ENCODE measurements around the gene C15orf61. TPM values are rescaled to one million over a fixed set of nuclear protein-coding genes. Genes with fewer than 3 reads are reported as not detected.

C15orf61 gene
- total and polyA plus RNA-seq, 2 of the 13 experiments (the other 11 are each of a cell fraction or from before 2014, with no cell fraction given), result 2.1 to 6.6 TPM

GRCh38 chr15:67542420-67543347 lies 21.8 kb downstream of the C15orf61 start, which contains the start of gene MAP2K5 (continued):
- TF ChIP-seq DNMT3B (CRISPR knock-in tag; conservative IDR thresholded peaks at IDR 0.05) (no peak), ZNF639 (CRISPR knock-in tag; conservative IDR thresholded peaks at IDR 0.05) (peak; percentile 48; the same call in 1 of the 2 replicates), MTF2 (CRISPR knock-in tag; IDR thresholded peaks at IDR 0.05; ENCODE audit: borderline replicate concordance) (no peak), ARID5B (CRISPR knock-in tag; IDR thresholded peaks at IDR 0.05) (peak; percentile 35; the same call in 1 of the 2 replicates), YY1 (IDR thresholded peaks at IDR 0.05; ENCODE audit: insufficient read depth, insufficient replicate concordance, low read depth, low read length) (peak; percentile 99), U2AF2 (IDR thresholded peaks at IDR 0.05; ENCODE audit: low read depth, low read length) (no peak), SOX6 (IDR thresholded peaks at IDR 0.05) (no peak), SOX6 (CRISPR knock-in tag; IDR thresholded peaks at IDR 0.05) (no peak), GABPB1 (CRISPR knock-in tag; IDR thresholded peaks at IDR 0.05) (peak; percentile 94), MIXL1 (CRISPR knock-in tag; IDR thresholded peaks at IDR 0.05) (no peak), ZGPAT (CRISPR knock-in tag; IDR thresholded peaks at IDR 0.05) (peak; percentile 71; the same call in 1 of the 2 replicates), ZSCAN31 (CRISPR knock-in tag; IDR thresholded peaks at IDR 0.05; ENCODE audit: low read depth) (0 out of 2 replicates have a peak, but pooled peaks have one; percentile 58), ZNF557 (CRISPR knock-in tag; IDR thresholded peaks at IDR 0.05) (no peak), SP5 (CRISPR knock-in tag; IDR thresholded peaks at IDR 0.05; ENCODE audit: borderline replicate concordance, low read depth) (no peak), KAT8 (CRISPR knock-in tag; IDR thresholded peaks at IDR 0.05) (peak; percentile 85), NFYC (CRISPR knock-in tag; IDR thresholded peaks at IDR 0.05) (no peak), ZBTB26 (CRISPR knock-in tag; IDR thresholded peaks at IDR 0.05; ENCODE audit: borderline replicate concordance) (no peak), KLF6 (CRISPR knock-in tag; IDR thresholded peaks at IDR 0.05) (peak; percentile 51; the same call in 1 of the 2 replicates), E2F1 (CRISPR knock-in tag; IDR thresholded peaks at IDR 0.05) (no peak)
